AG04449 (cell line): ENCODE measurements around the gene FAM171A1.
"Not testable (repeated sequence)": the region's sequence is repeated elsewhere in the genome, so short reads cannot be mapped to it uniquely, and the experiment has no call there.

ENCODE experiments used
- CTCF ChIA-PET: fragments of 350-600 bp; formaldehyde crosslinking; extraction: SDS; loops from one replicate; lab custom pipeline; 2021; ENCODE audit warnings: antibody characterized with exemption; lab: Yijun Ruan, JAX
- POLR2A ChIA-PET: fragments of 400-600, 350-600 bp; formaldehyde crosslinking; extraction: SDS; loops from one replicate; lab custom pipeline; 2020; ENCODE audit warnings: antibody characterized with exemption, inconsistent platforms; lab: Yijun Ruan, JAX
- DNase-seq: peaks from one replicate; pipeline ENCODE4 v3.0.0-alpha.2; 2010; ENCODE audit warnings: low read depth, low spot score
- H3K4me3 ChIP-seq: 2 replicates; pipeline ENCODE4 v1.5.1; 2011; ENCODE audit warnings: low read depth, mild to moderate bottlenecking, control low read depth, low read length
- TF ChIP-seq, protein P1 (sequence below): IDR thresholded peaks from one replicate; pipeline ENCODE4 v1.5.1; 2011; ENCODE audit warnings: mild to moderate bottlenecking, moderate library complexity, low read length, control low read depth, inconsistent platforms; ENCODE audit not compliant: insufficient read depth; ENCODE audit errors: missing control alignments

FAM171A1 gene

DNA sequence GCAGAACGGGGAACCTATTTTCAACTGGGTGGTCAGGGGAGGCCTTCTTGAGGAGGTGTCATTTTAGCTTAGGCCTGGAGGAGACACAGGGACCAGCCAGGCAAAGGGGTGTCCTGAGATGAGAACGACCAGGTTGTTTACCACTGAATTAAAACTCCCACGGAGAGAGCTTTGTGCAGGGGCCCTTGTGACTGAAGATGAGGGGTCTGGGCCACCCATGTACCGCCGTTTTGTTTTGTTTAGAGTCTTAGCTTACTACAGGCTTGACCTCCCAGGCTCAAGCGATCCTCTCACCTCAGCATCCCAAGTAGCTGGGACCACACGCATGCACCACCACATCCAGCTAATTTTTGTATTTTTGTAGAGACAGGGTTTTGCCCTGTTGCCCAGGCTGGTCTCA is 80.4 kb downstream of the FAM171A1 start:
- TF ChIP-seq, protein P1, sequence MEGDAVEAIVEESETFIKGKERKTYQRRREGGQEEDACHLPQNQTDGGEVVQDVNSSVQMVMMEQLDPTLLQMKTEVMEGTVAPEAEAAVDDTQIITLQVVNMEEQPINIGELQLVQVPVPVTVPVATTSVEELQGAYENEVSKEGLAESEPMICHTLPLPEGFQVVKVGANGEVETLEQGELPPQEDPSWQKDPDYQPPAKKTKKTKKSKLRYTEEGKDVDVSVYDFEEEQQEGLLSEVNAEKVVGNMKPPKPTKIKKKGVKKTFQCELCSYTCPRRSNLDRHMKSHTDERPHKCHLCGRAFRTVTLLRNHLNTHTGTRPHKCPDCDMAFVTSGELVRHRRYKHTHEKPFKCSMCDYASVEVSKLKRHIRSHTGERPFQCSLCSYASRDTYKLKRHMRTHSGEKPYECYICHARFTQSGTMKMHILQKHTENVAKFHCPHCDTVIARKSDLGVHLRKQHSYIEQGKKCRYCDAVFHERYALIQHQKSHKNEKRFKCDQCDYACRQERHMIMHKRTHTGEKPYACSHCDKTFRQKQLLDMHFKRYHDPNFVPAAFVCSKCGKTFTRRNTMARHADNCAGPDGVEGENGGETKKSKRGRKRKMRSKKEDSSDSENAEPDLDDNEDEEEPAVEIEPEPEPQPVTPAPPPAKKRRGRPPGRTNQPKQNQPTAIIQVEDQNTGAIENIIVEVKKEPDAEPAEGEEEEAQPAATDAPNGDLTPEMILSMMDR: no peak
- ChIA-PET CTCF (interaction anchor here (1.4 kb wide), 1 partner anchor 185 kb away, joined by 5 read pairs; no protein-coding TSS in a partner anchor), POLR2A (no interaction called here)
- H3K4me3 ChIP-seq: no peak overlapping the region
- no peak for DNase-seq

DNA sequence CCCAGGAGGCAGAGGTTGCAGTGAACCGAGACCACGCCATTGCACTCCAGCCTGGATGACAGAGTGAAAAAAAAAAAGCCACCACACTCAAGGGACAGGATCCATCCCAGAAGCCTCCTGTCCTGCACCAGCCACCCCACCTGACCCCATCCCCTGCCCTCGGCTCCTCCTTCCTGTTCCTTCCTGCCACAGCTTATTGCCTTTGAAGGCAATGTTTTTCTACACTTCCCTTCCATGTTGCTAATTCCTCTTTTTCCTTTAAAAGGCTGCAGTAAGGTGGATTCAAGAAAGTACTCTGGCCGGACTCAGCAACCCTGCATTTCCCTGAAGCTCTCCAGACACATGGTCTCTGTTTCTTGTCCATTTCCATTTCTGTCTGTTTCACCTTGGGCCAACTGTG is 80.9 kb downstream of the FAM171A1 start:
- DNase-seq: no peak
- H3K4me3 ChIP-seq: no peak overlapping the region
- CTCF ChIA-PET: interaction anchor here (1.4 kb wide), 1 partner anchor 184 kb away, joined by 5 read pairs; no protein-coding TSS in a partner anchor
- POLR2A ChIA-PET: no interaction called here
- TF ChIP-seq, protein P1: no peak

DNA sequence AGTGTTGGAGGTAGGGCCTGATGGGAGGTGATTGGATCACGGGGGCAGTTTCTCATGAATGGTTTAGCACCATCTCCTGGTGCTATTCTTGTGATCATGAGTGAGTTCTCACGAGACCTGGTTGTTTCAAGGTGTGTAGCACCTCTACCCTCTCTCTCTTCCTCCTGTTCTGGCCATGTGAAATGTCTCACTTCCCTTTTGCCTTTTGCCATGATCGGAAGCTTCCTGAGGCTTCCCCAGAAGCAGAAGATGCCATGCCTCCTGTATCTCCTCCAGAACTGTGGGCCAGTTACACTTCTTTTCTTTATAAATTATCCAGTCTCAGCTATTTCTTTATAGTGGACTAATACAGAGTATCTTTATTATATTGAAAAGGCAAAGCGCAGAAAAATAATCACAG is 90.1 kb downstream of the FAM171A1 start:
- POLR2A ChIA-PET: no interaction called here
- DNase-seq: no peak
- TF ChIP-seq, protein P1: no peak
- CTCF ChIA-PET: no interaction called here
- H3K4me3 ChIP-seq: no peak overlapping the region

DNA sequence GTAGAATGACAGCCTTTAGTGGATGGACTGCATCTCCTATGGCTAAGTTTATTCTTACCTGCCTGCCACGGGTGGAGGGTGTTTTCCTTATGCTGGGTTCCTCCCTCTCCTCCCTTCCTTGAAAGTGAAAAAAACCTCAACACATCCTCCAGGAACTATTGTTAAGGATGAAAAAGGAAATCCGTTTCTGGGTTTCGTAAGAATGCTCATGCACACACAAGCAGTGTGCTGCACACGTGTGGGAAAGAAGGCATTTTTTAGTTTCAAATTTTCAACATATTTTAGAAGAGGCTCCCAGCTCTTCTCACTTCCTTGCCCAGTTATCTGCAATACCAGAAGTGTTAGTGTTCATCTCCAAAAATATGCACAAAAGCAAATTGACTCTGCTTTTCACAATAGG is 90.6 kb downstream of the FAM171A1 start:
- no peak overlapping the region for H3K4me3 ChIP-seq
- TF ChIP-seq, protein P1: no peak
- CTCF ChIA-PET: no interaction called here
- no peak for DNase-seq
- POLR2A ChIA-PET: no interaction called here

DNA sequence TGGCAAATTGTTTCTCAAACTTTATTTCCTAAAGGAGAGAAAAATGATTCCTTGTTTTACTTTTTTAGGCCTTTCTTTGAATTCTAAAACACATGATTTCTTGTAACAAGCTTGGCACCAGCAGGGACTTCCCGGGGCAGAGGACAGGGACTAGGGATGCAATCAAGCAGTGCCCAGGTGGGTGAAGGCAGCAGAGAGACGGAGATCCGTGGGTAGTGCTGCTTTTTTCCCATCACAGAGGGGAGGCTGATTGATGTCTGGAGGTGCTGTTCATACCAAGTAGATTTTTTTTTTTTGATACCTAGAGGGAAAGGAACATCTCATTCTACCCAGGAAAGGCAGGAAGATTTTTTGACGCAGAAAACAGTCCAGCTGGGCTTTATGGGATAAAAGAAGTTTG is 91.9 kb downstream of the FAM171A1 start:
- H3K4me3 ChIP-seq: no peak overlapping the region
- CTCF ChIA-PET: no interaction called here
- TF ChIP-seq, protein P1: no peak
- no peak for DNase-seq
- POLR2A ChIA-PET: no interaction called here

DNA sequence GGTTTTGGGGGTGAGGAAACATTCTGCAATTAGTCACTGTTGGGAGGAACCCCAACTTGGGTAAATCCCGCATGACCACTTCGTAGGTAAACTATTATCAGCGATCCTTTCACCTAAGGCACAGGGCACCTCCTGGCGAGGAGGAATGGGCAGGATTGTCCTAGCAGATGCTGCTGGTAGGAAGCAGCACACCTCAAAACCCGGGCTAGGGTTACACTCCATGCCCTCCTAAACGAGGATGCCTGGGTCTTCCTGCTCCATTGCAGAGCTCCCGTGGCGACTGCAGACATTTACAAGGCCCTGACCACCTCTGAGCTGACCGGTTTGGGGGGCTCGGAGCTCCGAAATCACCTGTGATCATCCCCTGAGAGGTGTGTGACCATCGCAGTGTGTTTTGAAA is 92.3 kb downstream of the FAM171A1 start:
- no peak for DNase-seq
- no peak overlapping the region for H3K4me3 ChIP-seq
- TF ChIP-seq, protein P1: no peak
- ChIA-PET CTCF (no interaction called here), POLR2A (no interaction called here)

DNA sequence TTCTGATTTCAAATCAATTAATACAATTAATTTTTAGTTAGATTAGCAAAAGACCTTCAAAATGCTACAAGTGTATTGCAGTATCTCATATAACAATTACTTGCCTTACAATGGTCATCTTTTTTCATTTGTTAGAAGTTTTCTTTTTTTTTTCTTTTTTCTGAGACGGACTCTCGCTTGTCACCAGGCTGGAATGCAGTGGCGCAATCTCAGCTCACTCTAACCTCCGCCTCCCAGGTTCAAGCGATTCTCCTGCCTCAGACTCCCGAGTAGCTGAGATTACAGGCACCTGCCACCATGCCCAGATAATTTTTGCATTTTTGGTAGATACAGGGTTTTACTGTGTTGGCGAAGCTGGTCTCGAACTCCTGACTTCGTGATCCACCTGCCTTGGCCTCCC is 95.0 kb downstream of the FAM171A1 start:
- CTCF ChIA-PET, POLR2A ChIA-PET, DNase-seq, H3K4me3 ChIP-seq: not testable (repeated sequence)

DNA sequence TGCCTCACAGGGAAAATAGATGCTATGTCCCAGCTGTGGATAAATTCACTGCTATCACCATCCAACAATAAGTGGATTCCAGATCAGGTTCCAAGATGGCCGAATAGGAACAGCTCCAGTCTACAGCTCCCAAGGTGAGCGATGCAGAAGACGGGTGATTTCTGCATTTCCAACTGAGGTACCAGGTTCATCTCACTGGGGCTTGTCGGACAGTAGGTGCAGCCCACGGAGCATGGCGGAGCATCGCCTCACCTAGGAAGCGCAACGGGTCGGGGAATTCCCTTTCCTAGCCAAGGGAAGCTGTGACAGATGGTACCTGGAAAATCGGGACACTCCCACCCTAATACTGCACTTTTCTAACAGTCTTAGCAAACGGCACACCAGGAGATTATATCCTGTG is 101.3 kb downstream of the FAM171A1 start:
- CTCF ChIA-PET: interaction anchor here (1.2 kb wide), 2 partner anchors 15 to 41 kb away, joined by 3 read pairs; no protein-coding TSS in a partner anchor
- DNase-seq, POLR2A ChIA-PET, H3K4me3 ChIP-seq: not testable (repeated sequence)
